H1 (cell line): ENCODE results near the gene PKIB.
"Not testable (repeated sequence)": the region's sequence is repeated elsewhere in the genome, so short reads cannot be mapped to it uniquely, and the experiment has no call there.

Source experiments
- CTBP2 ChIP-seq: IDR thresholded peaks from 2 replicates; pipeline ENCODE4 v1.7.0; 2011; ENCODE audit warnings: borderline replicate concordance, mild to moderate bottlenecking, moderate library complexity, mixed read lengths, low read length; ENCODE audit not compliant: insufficient read depth, insufficient read length
- CTCF ChIP-seq, 3 experiments: IDR thresholded peaks; 1 replicate in 2 of 3; 2 replicates in 1 of 3; pipeline versions ENCODE4 v1.5.1 to v1.6.1; 2011; ENCODE audit warnings: low read length in 3 of 3, mild to moderate bottlenecking in 3 of 3, inconsistent platforms in 2 of 3, low read depth in 1 of 3, moderate library complexity in 1 of 3; ENCODE audit not compliant: insufficient read depth in 1 of 3; ENCODE audit errors: control extremely low read depth in 1 of 3
- EGR1 ChIP-seq: IDR thresholded peaks from 2 replicates; pipeline ENCODE4 v1.6.1; 2011; ENCODE audit warnings: low read depth, low read length, borderline replicate concordance
- EP300 ChIP-seq, 2 experiments: IDR thresholded peaks; 1 replicate in 1 of 2; 2 replicates in 1 of 2; pipeline ENCODE4 v1.6.1; 2011 to 2012; ENCODE audit warnings: low read depth in 2 of 2, low read length in 2 of 2, mild to moderate bottlenecking in 2 of 2, borderline replicate concordance in 1 of 2, inconsistent platforms in 1 of 2, moderate library complexity in 1 of 2
- GTF2F1 ChIP-seq: IDR thresholded peaks from 2 replicates; pipeline ENCODE4 v1.6.1; 2012; ENCODE audit warnings: low read depth, low read length, improper control_type of control experiment, borderline replicate concordance
- KDM4A ChIP-seq: IDR thresholded peaks from one replicate; pipeline ENCODE4 v1.7.1; 2012; ENCODE audit warnings: low read depth, mild to moderate bottlenecking, moderate library complexity, low read length, inconsistent platforms; ENCODE audit not compliant: severe bottlenecking
- PHF8 ChIP-seq: fragments of 200-600 bp; sonication (generic); conservative IDR thresholded peaks from 2 replicates; pipeline ENCODE4 v1.7.1; 2012; ENCODE audit warnings: low read depth, mild to moderate bottlenecking, inconsistent platforms, low read length, moderate library complexity
- POLR2A ChIP-seq, 2 experiments: IDR thresholded peaks; 1 replicate in 1 of 2; 2 replicates in 1 of 2; pipeline ENCODE4 v1.6.1; 2011; ENCODE audit warnings: low read depth in 2 of 2, low read length in 2 of 2, mild to moderate bottlenecking in 2 of 2; ENCODE audit errors: control extremely low read depth in 1 of 2
- POLR2AphosphoS5 ChIP-seq: IDR thresholded peaks from 2 replicates; pipeline ENCODE4 v1.6.1; 2011; ENCODE audit warnings: low read depth, low read length
- POU5F1 ChIP-seq: IDR thresholded peaks from 2 replicates; pipeline ENCODE4 v1.6.1; 2011; ENCODE audit warnings: low read depth, mild to moderate bottlenecking, low read length, moderate library complexity
- RXRA ChIP-seq: IDR thresholded peaks from 2 replicates; pipeline ENCODE4 v1.6.1; 2011; ENCODE audit warnings: low read depth, mild to moderate bottlenecking, low read length, moderate library complexity; ENCODE audit not compliant: insufficient read depth
- SUZ12 ChIP-seq: fragments of 200-600 bp; sonication (generic); IDR thresholded peaks from 2 replicates; pipeline ENCODE4 v1.6.1; 2012; ENCODE audit warnings: mild to moderate bottlenecking, inconsistent platforms, low read length, moderate library complexity, mixed read lengths
- TBP ChIP-seq: IDR thresholded peaks from 2 replicates; pipeline ENCODE4 v1.6.1; 2011; ENCODE audit warnings: low read depth, low read length, improper control_type of control experiment
- YY1 ChIP-seq: IDR thresholded peaks from 2 replicates; pipeline ENCODE4 v1.6.1; 2011; ENCODE audit warnings: low read depth, mild to moderate bottlenecking, low read length

- TF ChIP-seq CTCF (IDR thresholded peaks at IDR 0.05; ENCODE audit: control extremely low read depth in 1 of 3, insufficient read depth in 1 of 3, low read depth in 1 of 3, low read length in 3 of 3), result peak in 2 of 3 experiments; percentile 39 to 52; a peak in 3 of 4 replicates
- not testable (repeated sequence) for TF ChIP-seq POLR2A (IDR thresholded peaks at IDR 0.05; ENCODE audit: control extremely low read depth in 1 of 2, low read depth in 2 of 2, low read length in 2 of 2); KDM4A; RXRA; YY1; PHF8; EP300 (IDR thresholded peaks at IDR 0.05; ENCODE audit: borderline replicate concordance in 1 of 2, low read depth in 2 of 2, low read length in 2 of 2); GTF2F1; TBP; SUZ12; POU5F1; POLR2AphosphoS5; EGR1; CTBP2
These were observed 134.0 kb downstream of the PKIB start for GRCh38 chr6:122744247-122744646.
